Progenitor cell of endocrine pancreas (in vitro differentiated cells): ENCODE data around the gene SPTB. TPM values are rescaled to one million over a fixed set of nuclear protein-coding genes. Genes with fewer than 3 reads are reported as not detected.

Source experiments
- DNase-seq: peaks from one replicate; pipeline ENCODE4 v3.0.0; 2021; ENCODE audit warnings: low spot score; ENCODE audit not compliant: unreplicated experiment
- H3K27ac Mint-ChIP-seq: 2 replicates; pipeline ENCODE4 v1.8.0; 2021; ENCODE audit warnings: mild to moderate bottlenecking, moderate library complexity, mixed read lengths
- H3K27me3 Mint-ChIP-seq: 2 replicates; pipeline ENCODE4 v1.8.0; 2021; ENCODE audit warnings: mixed read lengths
- H3K36me3 Mint-ChIP-seq: 2 replicates; pipeline ENCODE4 v1.8.0; 2022; ENCODE audit warnings: mixed read lengths; ENCODE audit not compliant: insufficient read depth
- H3K4me1 Mint-ChIP-seq: 2 replicates; pipeline ENCODE4 v1.8.0; 2021; ENCODE audit warnings: low read depth, mixed read lengths
- H3K4me3 Mint-ChIP-seq: 2 replicates; pipeline ENCODE4 v1.8.0; 2021; ENCODE audit warnings: low read depth, mild to moderate bottlenecking, moderate library complexity, mixed read lengths
- H3K9me3 Mint-ChIP-seq: 2 replicates; pipeline ENCODE4 v1.8.0; 2021; ENCODE audit warnings: low read depth, mixed read lengths
- CTCF ChIP-seq: fragments of 200-600 bp; sonication (generic); IDR thresholded peaks from one replicate; pipeline ENCODE4 v1.5.0; 2021; ENCODE audit warnings: antibody characterized with exemption, mild to moderate bottlenecking; ENCODE audit not compliant: unreplicated experiment
- microRNA-seq: library from miRNA; unstranded; fragments of <30 nt; microRNA quantifications from one replicate; pipeline ENCODE4 v1.1.0, GENCODE V29; 2020; ENCODE audit warnings: borderline number of aligned reads; ENCODE audit not compliant: unreplicated experiment
- total RNA-seq: library from RNA; stranded (reverse); gene quantifications from 2 replicates; pipeline ENCODE4 v1.2.1, GENCODE V29; 2021

SPTB gene
- total RNA-seq, 1 donor from 2014 or later: 1.7 TPM

GRCh38 chr14:64696355-64696857 is 183.3 kb downstream of the SPTB start:
- no peak for TF ChIP-seq CTCF
- H3K4me1 Mint-ChIP-seq: peaks cover 14% of the 10 kb centered on the region
- H3K4me3 Mint-ChIP-seq: no peak overlapping the region
- H3K9me3 Mint-ChIP-seq: no peaks in the 10 kb centered on the region
- H3K36me3 Mint-ChIP-seq: no peaks in the 10 kb centered on the region
- peaks cover 77% of the 10 kb centered on the region for H3K27me3 Mint-ChIP-seq
- no peak for DNase-seq
- H3K27ac Mint-ChIP-seq: no peak overlapping the region

Small RNA genes within 50 kb of the gene (microRNA-seq; reads per million reads assigned to microRNA genes)
- gene MIR7855: not detected

Other genes starting within 250 kb of the SPTB start
- gene PLEKHG3, start 175.5 kb downstream of the SPTB start, total RNA-seq: 76.0 and 81.0 TPM in 2 replicates
- gene CHURC1, start 34.5 kb upstream of the SPTB start, total RNA-seq: 37.2 and 43.6 TPM in 2 replicates
- 11.0 and 13.9 TPM in 2 replicates for gene GPX2, start 62.8 kb upstream of the SPTB start, total RNA-seq
- gene RAB15, start 92.4 kb upstream of the SPTB start, total RNA-seq: 27.6 and 28.6 TPM in 2 replicates
- 20.2 and 22.4 TPM in 2 replicates for gene FNTB, start 107.0 kb upstream of the SPTB start, total RNA-seq
- gene MAX, start 222.6 kb upstream of the SPTB start, total RNA-seq: 53.4 and 63.0 TPM in 2 replicates